ENCODE results near the gene GFOD1.

GFOD1 gene

GRCh38 chr6:13354331-13355042, 132.9 kb downstream of the GFOD1 start:
- Histone ChIP-seq H2AFZ (ENCODE audit: low read length) (no peak overlapping the region), H3K79me2 (ENCODE audit: insufficient read depth, low read length) (no peaks in the 10 kb centered on the region), H3K36me3 (ENCODE audit: insufficient read depth, low read length) (no peaks in the 10 kb centered on the region), H3K27me3 (ENCODE audit: insufficient read depth, low read length, poor library complexity, severe bottlenecking) (no peaks in the 10 kb centered on the region), H4K20me1 (ENCODE audit: insufficient read depth, low read length, poor library complexity, severe bottlenecking) (no peaks in the 10 kb centered on the region), H3F3A (ENCODE audit: low read depth) (peaks cover 4% of the 10 kb centered on the region; the same call in 1 of the 2 replicates), H3K9ac (ENCODE audit: low read depth, low read length, poor library complexity, severe bottlenecking) (no peak overlapping the region), H3K4me2 (ENCODE audit: low read depth, low read length, poor library complexity, severe bottlenecking) (peak overlapping the region; percentile 91), H3K9me2 (replicated peaks; ENCODE audit: low read depth, low read length) (no peaks in the 10 kb centered on the region), H3K4me3 (ENCODE audit: low read length, poor library complexity, severe bottlenecking) (peak overlapping the region; percentile 64), H3K9me3 (ENCODE audit: insufficient read depth, low read depth, low read length) (no peaks in the 10 kb centered on the region), H3K4me1 (ENCODE audit: insufficient read depth, low read length, poor library complexity, severe bottlenecking) (peaks cover 31% of the 10 kb centered on the region)
- no peak for TF ChIP-seq EZH2phosphoT487 (IDR thresholded peaks at IDR 0.05; ENCODE audit: borderline replicate concordance)
- TF ChIP-seq, protein P1, sequence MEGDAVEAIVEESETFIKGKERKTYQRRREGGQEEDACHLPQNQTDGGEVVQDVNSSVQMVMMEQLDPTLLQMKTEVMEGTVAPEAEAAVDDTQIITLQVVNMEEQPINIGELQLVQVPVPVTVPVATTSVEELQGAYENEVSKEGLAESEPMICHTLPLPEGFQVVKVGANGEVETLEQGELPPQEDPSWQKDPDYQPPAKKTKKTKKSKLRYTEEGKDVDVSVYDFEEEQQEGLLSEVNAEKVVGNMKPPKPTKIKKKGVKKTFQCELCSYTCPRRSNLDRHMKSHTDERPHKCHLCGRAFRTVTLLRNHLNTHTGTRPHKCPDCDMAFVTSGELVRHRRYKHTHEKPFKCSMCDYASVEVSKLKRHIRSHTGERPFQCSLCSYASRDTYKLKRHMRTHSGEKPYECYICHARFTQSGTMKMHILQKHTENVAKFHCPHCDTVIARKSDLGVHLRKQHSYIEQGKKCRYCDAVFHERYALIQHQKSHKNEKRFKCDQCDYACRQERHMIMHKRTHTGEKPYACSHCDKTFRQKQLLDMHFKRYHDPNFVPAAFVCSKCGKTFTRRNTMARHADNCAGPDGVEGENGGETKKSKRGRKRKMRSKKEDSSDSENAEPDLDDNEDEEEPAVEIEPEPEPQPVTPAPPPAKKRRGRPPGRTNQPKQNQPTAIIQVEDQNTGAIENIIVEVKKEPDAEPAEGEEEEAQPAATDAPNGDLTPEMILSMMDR (conservative IDR thresholded peaks at IDR 0.05; ENCODE audit: low read length) = no peak

- H3K4me2 ChIP-seq (ENCODE audit: low read depth, low read length, poor library complexity, severe bottlenecking) = no peak overlapping the region
- H4K20me1 ChIP-seq (ENCODE audit: insufficient read depth, low read length, poor library complexity, severe bottlenecking) = no peaks in the 10 kb centered on the region
- H3K9ac ChIP-seq (ENCODE audit: low read depth, low read length, poor library complexity, severe bottlenecking) = no peak overlapping the region
- H3K9me3 ChIP-seq (ENCODE audit: insufficient read depth, low read depth, low read length) = no peaks in the 10 kb centered on the region
- TF ChIP-seq EZH2phosphoT487 (IDR thresholded peaks at IDR 0.05; ENCODE audit: borderline replicate concordance) = no peak
- TF ChIP-seq, protein P1 (conservative IDR thresholded peaks at IDR 0.05; ENCODE audit: low read length) = no peak
- no peaks in the 10 kb centered on the region for H3K79me2 ChIP-seq (ENCODE audit: insufficient read depth, low read length)
- peaks cover 27% of the 10 kb centered on the region for H3K4me1 ChIP-seq (ENCODE audit: insufficient read depth, low read length, poor library complexity, severe bottlenecking)
- no peaks in the 10 kb centered on the region for H3K9me2 ChIP-seq (replicated peaks; ENCODE audit: low read depth, low read length)
- no peaks in the 10 kb centered on the region for H3K27me3 ChIP-seq (ENCODE audit: insufficient read depth, low read length, poor library complexity, severe bottlenecking)
- no peak overlapping the region for H3K4me3 ChIP-seq (ENCODE audit: low read length, poor library complexity, severe bottlenecking)
- H2AFZ ChIP-seq (ENCODE audit: low read length) = no peak overlapping the region
- H3K36me3 ChIP-seq (ENCODE audit: insufficient read depth, low read length) = no peaks in the 10 kb centered on the region
- peaks cover 4% of the 10 kb centered on the region; the same call in 1 of the 2 replicates for H3F3A ChIP-seq (ENCODE audit: low read depth)
Observed at GRCh38 chr6:13352165-13352564, 135.2 kb downstream of the GFOD1 start.

DNA sequence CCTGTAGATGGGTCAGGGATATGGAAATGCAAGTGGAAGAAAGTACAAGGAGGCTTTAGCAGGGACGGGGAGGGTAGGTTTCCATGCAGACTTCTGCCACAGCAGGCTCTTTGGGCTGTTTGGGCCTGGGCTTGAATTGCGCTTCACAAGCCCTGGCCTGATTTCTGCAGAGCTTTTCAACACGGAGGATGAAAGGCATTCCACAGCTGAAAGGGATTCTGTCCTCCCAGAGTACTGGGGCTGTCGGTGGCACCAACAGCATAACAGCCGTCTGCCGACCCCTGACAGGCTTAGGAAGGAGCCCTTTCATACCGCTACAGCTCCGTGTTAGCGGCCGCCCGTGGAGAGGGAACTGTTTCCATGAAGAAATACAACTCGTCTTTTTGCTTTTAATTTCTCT, 136.1 kb downstream of the GFOD1 start:
- no peak overlapping the region for H3K9ac ChIP-seq (ENCODE audit: low read depth, low read length, poor library complexity, severe bottlenecking)
- no peaks in the 10 kb centered on the region for H4K20me1 ChIP-seq (ENCODE audit: insufficient read depth, low read length, poor library complexity, severe bottlenecking)
- peaks cover 19% of the 10 kb centered on the region for H3K4me1 ChIP-seq (ENCODE audit: insufficient read depth, low read length, poor library complexity, severe bottlenecking)
- H3K9me3 ChIP-seq (ENCODE audit: insufficient read depth, low read depth, low read length) = no peaks in the 10 kb centered on the region
- H3K79me2 ChIP-seq (ENCODE audit: insufficient read depth, low read length) = no peaks in the 10 kb centered on the region
- no peaks in the 10 kb centered on the region for H3K27me3 ChIP-seq (ENCODE audit: insufficient read depth, low read length, poor library complexity, severe bottlenecking)
- H3K4me2 ChIP-seq (ENCODE audit: low read depth, low read length, poor library complexity, severe bottlenecking) = no peak overlapping the region
- no peak overlapping the region for H3K4me3 ChIP-seq (ENCODE audit: low read length, poor library complexity, severe bottlenecking)
- peaks cover 4% of the 10 kb centered on the region; the same call in 1 of the 2 replicates for H3F3A ChIP-seq (ENCODE audit: low read depth)
- no peak overlapping the region for H2AFZ ChIP-seq (ENCODE audit: low read length)
- H3K9me2 ChIP-seq (replicated peaks; ENCODE audit: low read depth, low read length) = no peaks in the 10 kb centered on the region
- H3K36me3 ChIP-seq (ENCODE audit: insufficient read depth, low read length) = no peaks in the 10 kb centered on the region
- TF ChIP-seq, protein P1 (conservative IDR thresholded peaks at IDR 0.05; ENCODE audit: low read length) = no peak
- no peak for TF ChIP-seq EZH2phosphoT487 (IDR thresholded peaks at IDR 0.05; ENCODE audit: borderline replicate concordance)
